HG03060 (cell line): ENCODE results near the gene TMC5.

Experiments used
- ATAC-seq: cut with Tn5 transposase; IDR thresholded peaks from one replicate; pipeline ENCODE4 v1.9.1; 2021; ENCODE audit warnings: low read depth, moderate number of reproducible peaks; ENCODE audit not compliant: unreplicated experiment

TMC5 gene

GRCh38 chr16:19503461-19504075 is 85.9 kb downstream of the TMC5 start:
- no peak for ATAC-seq

- no peak for ATAC-seq
These were observed 88.1 kb downstream of the TMC5 start for GRCh38 chr16:19505600-19506303.

- ATAC-seq: no peak
These were observed 89.3 kb downstream of the TMC5 start for GRCh38 chr16:19506965-19507364.

GRCh38 chr16:19507867-19508266 is 90.2 kb downstream of the TMC5 start:
- no peak for ATAC-seq

- ATAC-seq: no peak
These were observed 94.6 kb downstream of the TMC5 start for GRCh38 chr16:19512297-19512696.

- no peak for ATAC-seq
These were observed 95.8 kb downstream of the TMC5 start for GRCh38 chr16:19513377-19514053.

GRCh38 chr16:19515757-19516156 is 98.1 kb downstream of the TMC5 start:
- ATAC-seq: no peak

- no peak for ATAC-seq
These were observed 99.9 kb downstream of the TMC5 start for GRCh38 chr16:19517424-19518089.

GRCh38 chr16:19518388-19518787 is 100.7 kb downstream of the TMC5 start:
- no peak for ATAC-seq

GRCh38 chr16:19520861-19521331 is 103.2 kb downstream of the TMC5 start:
- ATAC-seq: no peak

- ATAC-seq: peak; percentile 59
These were observed 104.1 kb downstream of the TMC5 start, which contains the start of gene GDE1 for GRCh38 chr16:19521471-19522396. Gene GDE1, minus strand, starts transcription at chr16:19522098. Its CDS starts 134 bp downstream, at chr16:19521964.

- no peak for ATAC-seq
These were observed 104.7 kb downstream of the TMC5 start for GRCh38 chr16:19522397-19522732.

- no peak for ATAC-seq
These were observed 105.1 kb downstream of the TMC5 start for GRCh38 chr16:19522760-19523159.

- no peak for ATAC-seq
These were observed 105.5 kb downstream of the TMC5 start for GRCh38 chr16:19523184-19523558.

GRCh38 chr16:19523559-19524355 is 106.1 kb downstream of the TMC5 start, which contains the start of gene CCP110:
Gene CCP110, plus strand, starts transcription at chr16:19523942. Its CDS starts 3,940 bp downstream, at chr16:19527882.
- ATAC-seq: peak; percentile 47

GRCh38 chr16:19524356-19524615 is 106.6 kb downstream of the TMC5 start:
- ATAC-seq: no peak

GRCh38 chr16:19524616-19525384 is 107.1 kb downstream of the TMC5 start:
- ATAC-seq: no peak

GRCh38 chr16:19525385-19525723 is 107.7 kb downstream of the TMC5 start:
- no peak for ATAC-seq

GRCh38 chr16:19527161-19527560 is 109.5 kb downstream of the TMC5 start:
- no peak for ATAC-seq
